Measurements from ENCODE around the gene FAM78B.

The FAM78B gene

GRCh38 chr1:166062421-166063070, 104.3 kb downstream of the FAM78B start:
- DNase-seq = no peak

- DNase-seq = no peak
Measured at GRCh38 chr1:166057650-166058049, 109.2 kb downstream of the FAM78B start.

DNA sequence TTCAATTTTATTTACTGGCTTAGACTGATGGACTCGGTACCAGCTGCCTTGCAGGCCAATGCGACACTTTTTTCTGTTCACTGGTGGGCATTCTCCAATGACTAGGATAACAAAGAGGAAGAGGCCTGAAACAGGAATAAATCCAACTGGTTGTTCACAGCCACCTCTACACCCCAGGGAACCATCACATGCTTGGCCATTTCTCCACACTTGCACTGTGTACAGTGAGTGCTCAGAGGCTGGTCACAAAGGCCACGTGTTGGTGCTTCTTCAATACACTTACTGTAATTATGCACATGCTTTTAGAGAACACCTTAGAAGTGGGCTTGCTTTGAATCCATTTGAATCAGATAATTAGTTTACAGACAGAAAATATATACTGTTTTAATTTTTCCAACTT, 113.4 kb downstream of the FAM78B start:
- DNase-seq = no peak

DNA sequence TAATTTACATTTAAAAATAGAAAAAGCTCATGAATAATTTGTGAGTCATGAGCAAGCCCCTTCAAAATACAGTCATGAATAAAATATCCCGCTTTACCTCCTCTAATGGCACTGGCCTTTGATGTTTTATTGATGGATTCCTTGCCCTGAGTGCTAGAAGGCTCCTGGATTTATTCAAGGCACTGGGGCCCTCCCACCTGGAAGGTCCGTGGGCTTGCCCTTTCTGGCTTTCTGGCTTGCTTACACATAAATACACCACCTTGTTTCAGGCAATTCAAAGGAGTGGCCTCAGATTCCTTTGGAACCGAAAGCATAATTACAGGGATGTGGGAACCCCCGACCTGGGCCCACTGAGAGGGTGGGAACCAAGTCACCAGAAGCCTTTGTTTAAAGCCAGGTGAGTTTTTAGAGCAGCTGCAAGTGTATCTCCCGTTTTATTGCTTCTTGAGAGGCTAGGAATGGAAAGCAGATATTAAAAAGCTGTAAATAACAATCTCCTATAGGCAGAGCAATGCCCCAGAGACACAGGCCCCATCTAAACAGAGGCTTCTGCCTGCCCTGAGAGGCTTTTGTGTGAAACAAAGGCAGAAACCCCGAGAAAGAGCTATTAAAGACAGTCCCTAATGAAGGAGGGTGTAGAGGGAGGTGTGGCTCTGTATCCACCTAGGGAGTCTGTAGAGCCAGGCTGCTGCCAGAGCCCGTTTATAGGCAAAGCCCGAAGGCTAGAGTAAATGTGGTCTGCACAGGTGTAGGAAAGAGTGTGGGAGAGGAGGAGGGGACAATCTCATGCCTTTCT, 126.4 kb downstream of the FAM78B start:
- DNase-seq = no peak

GRCh38 chr1:166039436-166040201, 127.2 kb downstream of the FAM78B start:
- DNase-seq = no peak

GRCh38 chr1:166036092-166036491, 130.7 kb downstream of the FAM78B start:
- no peak for DNase-seq

DNA sequence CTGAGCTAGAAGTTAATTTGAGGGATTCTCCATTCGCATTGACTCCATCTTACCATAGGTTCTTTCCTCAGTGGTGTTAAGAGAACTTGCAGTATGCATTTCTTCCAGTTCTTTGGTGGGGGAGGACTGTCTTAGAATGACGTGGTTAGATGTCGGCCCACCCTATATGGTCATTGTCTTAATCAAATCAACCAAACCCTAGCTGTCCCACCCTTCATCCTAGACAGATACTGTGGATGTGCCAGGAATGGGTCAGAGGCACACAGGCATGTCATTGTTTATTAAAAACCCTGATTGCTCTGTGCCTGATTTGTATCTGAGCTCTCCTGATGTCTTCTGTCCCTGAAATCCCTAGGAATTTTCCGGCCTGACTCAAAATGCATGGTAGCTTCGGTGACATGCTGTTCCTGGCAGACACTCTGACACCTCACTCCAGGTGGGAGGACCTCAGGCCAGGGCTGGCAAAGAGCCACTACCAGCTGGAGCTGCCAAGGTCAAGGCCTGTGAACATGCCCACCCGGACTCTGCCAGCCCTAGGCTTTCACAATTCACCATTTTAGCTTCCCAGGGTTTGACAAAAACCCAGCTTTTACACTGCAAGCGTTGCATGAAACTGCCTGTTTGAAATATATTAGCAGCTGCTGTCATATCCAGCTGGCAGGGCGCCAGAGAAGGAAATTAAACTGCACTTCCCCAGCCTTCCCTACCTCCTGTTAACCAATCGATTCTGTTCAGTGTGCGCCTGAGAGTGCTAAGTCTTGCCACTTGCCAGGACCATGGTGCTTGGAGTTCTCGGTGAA, 134.0 kb downstream of the FAM78B start:
- DNase-seq = no peak

GRCh38 chr1:166031932-166032571, 134.7 kb downstream of the FAM78B start:
- no peak for DNase-seq

GRCh38 chr1:166029196-166029945, 137.4 kb downstream of the FAM78B start:
- DNase-seq = no peak

DNA sequence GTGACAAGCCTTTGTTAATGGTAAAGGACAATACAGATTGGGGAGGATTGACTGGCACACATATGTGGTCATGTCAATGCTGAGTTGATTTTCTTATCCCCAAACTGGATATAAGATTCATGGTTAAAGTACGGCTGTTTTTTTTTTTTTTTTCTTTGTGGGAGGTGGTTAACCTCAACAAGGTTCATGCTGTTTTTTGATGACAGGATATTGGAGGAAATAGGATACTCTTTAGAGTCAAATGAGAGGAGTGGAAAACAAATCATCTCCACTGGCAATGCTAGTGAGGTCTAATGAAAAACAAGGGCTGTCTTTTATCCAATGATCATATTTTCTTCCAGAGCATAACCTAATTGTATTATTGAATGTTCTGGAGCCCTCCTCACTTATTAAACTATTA, 140.2 kb downstream of the FAM78B start:
- no peak for DNase-seq

DNA sequence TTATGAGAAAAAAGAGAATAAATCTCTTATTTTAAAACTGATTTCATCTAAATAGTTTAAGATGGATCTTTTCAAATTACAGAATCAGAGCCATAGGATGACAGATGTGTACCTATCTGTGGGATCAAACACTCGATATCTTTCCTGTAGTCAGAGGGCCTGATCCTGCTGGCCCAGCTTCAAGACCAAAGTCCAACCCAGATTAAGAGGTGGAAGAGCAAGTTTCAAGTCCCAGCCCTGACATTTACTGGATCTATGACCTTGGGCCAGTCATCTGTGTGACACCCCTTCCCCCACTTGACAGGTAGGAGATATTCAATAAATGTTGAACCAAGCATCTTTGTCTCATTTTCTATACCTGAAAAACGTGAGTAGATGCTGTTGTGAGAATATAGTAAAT, 140.7 kb downstream of the FAM78B start:
- no peak for DNase-seq

- DNase-seq = no peak
Measured at GRCh38 chr1:166020210-166020609, 146.6 kb downstream of the FAM78B start.

Measured in SIG-M5 (cell line).